Upper lobe of left lung (tissue), 6 donors: ENCODE results near the gene IFI30. TPM values are rescaled to one million over a fixed set of nuclear protein-coding genes. Genes with fewer than 3 reads are reported as not detected.

Source experiments
- ATAC-seq, 2 donors: fragments of 200-7000 bp; cut with Tn5 transposase; one replicate each; pipeline ENCODE4 v1.9.1; 2022; ENCODE audit warnings: mild to moderate bottlenecking in 2 of 2, moderate library complexity in 2 of 2; ENCODE audit not compliant: low FRiP score in 2 of 2
- DNase-seq, 2 donors: peaks; one replicate each; pipeline ENCODE4 v3.0.0-alpha.2; 2019 to 2020
- H3K27ac ChIP-seq, 4 donors: fragments of 200-600 bp; sonication (generic); one replicate each; pipeline ENCODE4 v1.5.1; 2016 to 2019
- H3K27me3 ChIP-seq, 4 donors: fragments of 200-600 bp; sonication (generic); one replicate each; pipeline ENCODE4 v1.5.1; 2017 to 2019
- H3K36me3 ChIP-seq, 4 donors: fragments of 200-600 bp; sonication (generic); one replicate each; pipeline ENCODE4 v1.5.1; 2016 to 2019
- H3K4me1 ChIP-seq, 4 donors: fragments of 200-600 bp; sonication (generic); one replicate each; pipeline ENCODE4 v1.5.1; 2018 to 2019
- H3K4me3 ChIP-seq, 4 donors: fragments of 200-600 bp; sonication (generic); one replicate each; pipeline ENCODE4 v1.5.1; 2017 to 2019; ENCODE audit warnings: mild to moderate bottlenecking in 2 of 4, moderate library complexity in 1 of 4
- H3K9me3 ChIP-seq, 4 donors: fragments of 200-600 bp; sonication (generic); one replicate each; pipeline ENCODE4 v1.5.1; 2018 to 2019
- CTCF ChIP-seq, 6 experiments: fragments of 450-650 bp in 4 of 6; fragments of 200-600 bp in 2 of 6; sonication (generic) in 2 of 6; IDR thresholded peaks; one replicate each; pipeline ENCODE4 v1.5.1; 2016 to 2019; ENCODE audit warnings: antibody characterized with exemption in 6 of 6
- EP300 ChIP-seq, 4 donors: sonication (generic); formaldehyde crosslinking; IDR thresholded peaks; one replicate each; pipeline ENCODE4 v1.5.1; 2017; ENCODE audit warnings: antibody characterized with exemption in 4 of 4, control low read depth in 2 of 4
- POLR2A ChIP-seq, 4 donors: fragments of 450-650 bp; IDR thresholded peaks; one replicate each; pipeline ENCODE4 v1.5.1; 2016 to 2017; ENCODE audit warnings: antibody characterized with exemption in 4 of 4, mild to moderate bottlenecking in 2 of 4
- POLR2AphosphoS5 ChIP-seq, 2 donors: sonication (generic); formaldehyde crosslinking; IDR thresholded peaks; one replicate each; pipeline ENCODE4 v1.5.1; 2017; ENCODE audit warnings: antibody characterized with exemption in 2 of 2
- WGBS, 2 donors: methylation state at CpG; one replicate each; pipeline ENCODE4 v1.1.5; 2017 to 2018; 5-methylcytosine and 5-hydroxymethylcytosine counted together
- total RNA-seq, 6 donors: library from RNA; depleted of rRNA in 4 of 6; stranded (reverse); fragments of >200 nt in 4 of 6; gene quantifications; one replicate each; pipeline versions ENCODE4 v1.1.0 to v1.2.1, GENCODE V29; 2016 to 2021
- donor health status: DM: no; HTN: no; CAD: no; lungs with moderate emphysema.
- donor health status: DM: no; HTN: yes; CAD: no; lungs with severe emphysema.

IFI30 gene
- total RNA-seq, 6 donors from 2014 or later: 228 to 764 (median 476) TPM

- Histone ChIP-seq H3K4me3 (no peak overlapping the region), H3K4me1 (peaks cover 11 to 26% (median 21%) of the 10 kb centered on the region in 4 donors), H3K36me3 (no peaks in the 10 kb centered on the region), H3K27me3 (peaks cover 0 to 13% (median 9%) of the 10 kb centered on the region in 4 donors), H3K27ac (no peak overlapping the region), H3K9me3 (no peaks in the 10 kb centered on the region)
- TF ChIP-seq EP300 (IDR thresholded peaks at IDR 0.05) (no peak), POLR2AphosphoS5 (IDR thresholded peaks at IDR 0.05) (no peak), POLR2A (IDR thresholded peaks at IDR 0.05) (no peak), CTCF (IDR thresholded peaks at IDR 0.05) (no peak)
- 13 to 29% methylated on average over 7 to 26 of the region's 33 CpGs for WGBS, 2 donors
- ATAC-seq (no peak), DNase-seq (peak in 1 of 2 donors; percentile 64)
Measured at GRCh38 chr19:18220632-18221275, 47.1 kb downstream of the IFI30 start.

DNA sequence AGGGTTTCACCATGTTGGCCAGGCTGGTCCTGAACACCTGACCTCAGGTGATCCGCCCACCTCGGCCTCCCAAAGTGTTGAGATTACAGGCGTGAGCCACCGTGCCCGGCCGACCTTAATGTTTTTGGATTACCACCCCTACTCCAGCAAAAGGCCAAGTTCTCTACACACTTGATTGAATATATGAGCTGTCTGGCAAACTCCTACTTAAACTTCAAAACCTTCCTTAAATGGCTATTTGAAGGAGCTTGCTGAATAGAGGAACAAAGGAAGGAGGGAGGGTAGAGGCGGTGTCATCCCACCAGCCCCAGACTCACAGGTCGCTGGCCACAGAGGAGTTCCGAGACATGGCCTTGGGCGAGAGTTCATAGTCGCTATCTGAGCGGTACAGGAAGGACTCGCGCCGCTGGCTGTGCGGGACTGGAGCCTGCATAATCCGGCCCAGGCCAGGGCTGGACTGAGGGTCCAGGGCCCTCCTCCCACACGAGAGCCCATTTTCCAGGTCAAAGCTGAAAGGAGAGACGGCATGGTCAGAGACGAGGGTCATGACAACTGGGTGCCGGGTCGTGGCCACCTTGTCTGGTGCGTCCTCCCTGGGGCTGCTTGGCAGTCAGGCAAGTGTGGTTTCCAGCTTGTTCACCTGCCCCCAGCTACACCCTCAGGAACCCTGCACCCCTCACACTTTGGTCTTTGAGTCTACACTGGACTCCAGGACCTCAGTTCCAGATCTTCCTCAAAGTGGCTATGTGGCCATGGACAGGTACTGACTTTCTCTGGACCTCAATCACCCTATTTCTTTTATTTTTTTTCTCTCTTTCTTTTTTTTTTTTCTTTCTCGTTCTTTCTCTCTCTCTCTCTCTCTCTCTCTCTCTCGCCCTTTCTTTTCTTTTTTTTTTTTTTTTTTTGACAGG, 48.5 kb downstream of the IFI30 start:
- Histone ChIP-seq H3K27ac (no peak overlapping the region), H3K27me3 (peaks cover 0 to 19% (median 10%) of the 10 kb centered on the region in 4 donors), H3K4me1 (peaks cover 17 to 32% (median 27%) of the 10 kb centered on the region in 4 donors), H3K4me3 (no peak overlapping the region), H3K9me3 (no peaks in the 10 kb centered on the region), H3K36me3 (no peaks in the 10 kb centered on the region)
- WGBS, 2 donors: 84 to 88% methylated on average over 23 to 25 of the region's 25 CpGs
- TF ChIP-seq CTCF (IDR thresholded peaks at IDR 0.05): no peak
- TF ChIP-seq POLR2AphosphoS5 (IDR thresholded peaks at IDR 0.05): no peak
- no peak for TF ChIP-seq POLR2A (IDR thresholded peaks at IDR 0.05)
- no peak for TF ChIP-seq EP300 (IDR thresholded peaks at IDR 0.05)
- DNase-seq (peak in 1 of 2 donors; percentile 62), ATAC-seq (no peak)

GRCh38 chr19:18223860-18224524, 50.4 kb downstream of the IFI30 start:
- no peak for TF ChIP-seq CTCF (IDR thresholded peaks at IDR 0.05)
- TF ChIP-seq POLR2AphosphoS5 (IDR thresholded peaks at IDR 0.05): peak in 1 of 2 donors; percentile 10
- TF ChIP-seq POLR2A (IDR thresholded peaks at IDR 0.05): peak in 1 of 4 donors; percentile 21
- ATAC-seq (peak; percentile 9 to 47), DNase-seq (peak; percentile 48 to 91)
- Histone ChIP-seq H3K4me1 (peaks cover 17 to 32% (median 27%) of the 10 kb centered on the region in 4 donors), H3K9me3 (no peaks in the 10 kb centered on the region), H3K4me3 (peak overlapping the region; percentile 11 to 57 (median 48)), H3K27me3 (peaks cover 0 to 19% (median 10%) of the 10 kb centered on the region in 4 donors), H3K27ac (peak overlapping the region in 3 of 4 donors; percentile 35 to 77 (median 68)), H3K36me3 (no peaks in the 10 kb centered on the region)
- 8 to 17% methylated on average over 23 to 36 of the region's 39 CpGs for WGBS, 2 donors

GRCh38 chr19:18224525-18225354, 51.1 kb downstream of the IFI30 start:
- no peaks in the 10 kb centered on the region for H3K36me3 ChIP-seq
- DNase-seq: peak; percentile 95 to 99
- peak overlapping the region in 2 of 4 donors; percentile 68 to 77 for H3K27ac ChIP-seq
- peaks cover 0 to 19% (median 10%) of the 10 kb centered on the region in 4 donors for H3K27me3 ChIP-seq
- peak; percentile 98 to 99 for ATAC-seq
- H3K4me3 ChIP-seq: peak overlapping the region in 3 of 4 donors; percentile 44 to 57 (median 52)
- no peaks in the 10 kb centered on the region for H3K9me3 ChIP-seq
- H3K4me1 ChIP-seq: peaks cover 17 to 32% (median 27%) of the 10 kb centered on the region in 4 donors
- 4 to 17% methylated on average over 21 to 37 of the region's 81 CpGs for WGBS, 2 donors
- TF ChIP-seq POLR2A (IDR thresholded peaks at IDR 0.05) (no peak), POLR2AphosphoS5 (IDR thresholded peaks at IDR 0.05) (no peak), CTCF (IDR thresholded peaks at IDR 0.05) (no peak), EP300 (IDR thresholded peaks at IDR 0.05) (no peak)
